HG02642 (cell line): Measurements from ENCODE around the gene P3R3URF.
A peak's percentile ranks its signal among the peaks of the same experiment; 100 is the strongest.

ENCODE experiments used
- ATAC-seq: cut with Tn5 transposase; IDR thresholded peaks from one replicate; pipeline ENCODE4 v1.9.1; 2021; ENCODE audit warnings: mild to moderate bottlenecking; ENCODE audit not compliant: unreplicated experiment, poor library complexity

Gene P3R3URF

GRCh38 chr1:46134660-46135331 is 41.5 kb downstream of the P3R3URF start:
- ATAC-seq, result no peak

DNA sequence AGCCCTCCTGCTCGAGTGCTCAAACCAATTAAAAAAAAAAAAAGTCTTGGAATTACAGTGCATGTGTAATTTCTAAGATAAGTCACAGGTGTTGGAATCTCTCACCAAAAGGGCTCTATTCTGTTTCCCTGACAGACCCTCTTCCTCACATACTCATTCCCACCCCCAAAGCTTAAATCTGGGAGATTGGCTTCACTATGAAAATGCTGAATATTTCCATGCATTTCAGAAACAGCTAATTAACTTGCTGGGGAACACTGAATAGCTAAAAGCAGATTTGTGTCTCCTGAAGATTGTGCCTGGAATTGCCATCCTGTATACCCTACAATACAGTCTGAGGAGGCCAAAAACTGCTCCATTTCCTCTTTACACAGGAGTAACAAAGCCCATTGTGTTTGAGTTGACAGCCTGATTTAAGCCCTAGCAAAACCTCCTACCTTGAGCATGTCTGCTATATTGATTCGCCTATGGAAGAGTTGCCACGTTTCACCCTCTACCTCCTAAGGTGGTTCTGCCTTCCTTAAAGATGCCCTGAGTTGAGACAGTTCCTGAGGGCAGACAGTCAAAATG is 42.4 kb downstream of the P3R3URF start:
- ATAC-seq, result no peak

GRCh38 chr1:46133181-46133658 is 43.1 kb downstream of the P3R3URF start:
- ATAC-seq, result peak; percentile 58

DNA sequence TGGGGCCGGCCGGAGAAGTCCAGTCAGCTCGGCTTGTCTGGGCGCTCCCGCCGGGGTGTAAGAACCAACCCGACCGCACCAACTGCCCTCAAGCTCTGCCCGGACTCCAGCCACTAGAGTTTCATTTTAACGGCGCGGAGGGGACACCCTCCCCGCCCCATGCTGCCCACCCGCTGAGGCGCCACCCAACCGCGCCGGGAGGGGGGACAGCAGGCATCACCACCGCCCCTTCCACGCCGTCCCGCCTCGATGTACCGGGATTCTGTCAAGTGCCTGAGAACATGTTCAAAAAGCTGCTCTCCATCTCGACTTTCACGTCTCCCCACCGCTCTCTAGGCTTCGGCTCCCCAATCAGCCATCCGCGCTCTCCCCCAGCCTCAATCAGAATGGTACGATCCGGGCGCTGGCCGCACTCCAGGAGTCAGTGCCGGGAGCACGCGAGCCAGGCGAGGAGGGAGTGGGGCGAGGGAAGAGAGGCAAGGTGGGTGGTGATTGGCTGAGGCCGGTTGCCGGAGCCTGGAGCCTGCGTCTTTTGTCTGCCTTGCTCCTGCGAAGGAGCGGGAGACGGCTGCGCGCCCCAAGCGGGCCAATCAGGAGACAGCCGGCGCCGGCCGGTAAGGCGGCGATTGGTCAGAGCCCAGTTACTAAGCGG is 43.6 kb downstream of the P3R3URF start, which contains the start of gene PIK3R3:
PIK3R3 (minus strand) TSS at position 101 of the 652 bp plus-strand sequence. CDS start 677 bp downstream, outside the sequence.
- peak; percentile 90 for ATAC-seq

- ATAC-seq, result no peak
Measured at GRCh38 chr1:46131712-46132528, 44.4 kb downstream of the P3R3URF start.

DNA sequence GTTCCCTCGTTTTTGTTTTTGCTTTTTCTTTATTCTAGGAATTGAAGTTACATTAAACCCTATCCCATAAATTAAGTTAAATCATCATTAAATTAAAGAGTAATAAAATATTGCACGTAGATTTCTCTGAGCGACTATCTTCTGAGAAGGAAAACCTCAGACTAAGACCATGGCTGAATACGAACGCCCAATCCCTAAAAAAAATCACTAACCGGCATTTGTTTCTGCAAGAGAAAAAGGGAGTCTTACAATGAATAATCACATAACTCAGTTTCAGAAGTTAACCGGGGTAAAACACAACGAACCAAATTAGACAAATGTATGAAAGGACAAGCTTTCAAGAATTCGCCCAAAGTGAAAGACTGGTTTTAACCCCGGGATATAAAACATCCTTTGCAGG is 45.2 kb downstream of the P3R3URF start:
- no peak for ATAC-seq

- ATAC-seq, result no peak
Measured at GRCh38 chr1:46130606-46131005, 45.7 kb downstream of the P3R3URF start.

- ATAC-seq, result no peak
Measured at GRCh38 chr1:46130121-46130520, 46.2 kb downstream of the P3R3URF start.

- ATAC-seq, result no peak
Measured at GRCh38 chr1:46128344-46128743, 47.9 kb downstream of the P3R3URF start.
